Measurements from ENCODE around the gene IL17RC. TPM values are rescaled to one million over a fixed set of nuclear protein-coding genes. Genes with fewer than 3 reads are reported as not detected.

IL17RC gene
- total RNA-seq, 1 experiment from 2014 or later = 23.6 TPM

DNA sequence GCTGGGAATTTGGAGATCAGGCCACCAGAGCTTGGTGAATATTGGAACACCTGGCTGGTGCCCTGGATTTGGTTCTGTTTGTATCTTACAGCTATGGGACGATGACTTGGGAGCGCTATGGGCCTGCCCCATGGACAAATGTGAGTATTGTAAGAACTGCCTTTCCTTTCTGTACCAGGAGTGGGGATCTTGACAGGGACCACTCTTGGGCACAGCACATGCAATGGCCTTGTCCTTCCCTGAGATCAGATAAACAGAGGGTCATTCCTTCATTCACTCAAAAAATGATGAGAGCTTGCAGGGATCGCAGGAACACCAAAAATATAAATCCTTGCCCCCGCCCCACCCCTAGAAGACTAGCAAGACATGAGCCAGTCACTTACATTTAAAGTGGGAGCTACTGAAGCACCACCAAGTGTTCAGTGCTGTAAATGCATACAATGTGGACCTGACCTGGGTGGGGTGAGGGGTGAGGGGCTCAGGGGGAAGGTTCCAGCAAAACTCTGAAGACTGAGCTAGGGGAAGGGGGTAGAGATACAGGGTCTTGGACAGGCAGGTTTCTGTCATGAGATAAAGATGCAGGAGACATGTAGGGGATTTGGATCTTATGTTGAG lies 14.0 kb downstream of the IL17RC start:
- TF ChIP-seq, protein P1, sequence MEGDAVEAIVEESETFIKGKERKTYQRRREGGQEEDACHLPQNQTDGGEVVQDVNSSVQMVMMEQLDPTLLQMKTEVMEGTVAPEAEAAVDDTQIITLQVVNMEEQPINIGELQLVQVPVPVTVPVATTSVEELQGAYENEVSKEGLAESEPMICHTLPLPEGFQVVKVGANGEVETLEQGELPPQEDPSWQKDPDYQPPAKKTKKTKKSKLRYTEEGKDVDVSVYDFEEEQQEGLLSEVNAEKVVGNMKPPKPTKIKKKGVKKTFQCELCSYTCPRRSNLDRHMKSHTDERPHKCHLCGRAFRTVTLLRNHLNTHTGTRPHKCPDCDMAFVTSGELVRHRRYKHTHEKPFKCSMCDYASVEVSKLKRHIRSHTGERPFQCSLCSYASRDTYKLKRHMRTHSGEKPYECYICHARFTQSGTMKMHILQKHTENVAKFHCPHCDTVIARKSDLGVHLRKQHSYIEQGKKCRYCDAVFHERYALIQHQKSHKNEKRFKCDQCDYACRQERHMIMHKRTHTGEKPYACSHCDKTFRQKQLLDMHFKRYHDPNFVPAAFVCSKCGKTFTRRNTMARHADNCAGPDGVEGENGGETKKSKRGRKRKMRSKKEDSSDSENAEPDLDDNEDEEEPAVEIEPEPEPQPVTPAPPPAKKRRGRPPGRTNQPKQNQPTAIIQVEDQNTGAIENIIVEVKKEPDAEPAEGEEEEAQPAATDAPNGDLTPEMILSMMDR (IDR thresholded peaks at IDR 0.05) = peak; percentile 35; the same call in 1 of the 2 replicates
- no peak for TF ChIP-seq TCF7L2 (IDR thresholded peaks at IDR 0.05; ENCODE audit: low read depth, low read length)
- CTCF ChIA-PET = interaction anchor here (0.7 kb wide), 1 partner anchor 15 kb away, joined by 11 read pairs; no protein-coding TSS in a partner anchor
- H3K4me3 ChIP-seq (ENCODE audit: low read depth in 2 of 2, low read length in 2 of 2) = no peak overlapping the region
- no peaks in the 10 kb centered on the region for H3K27me3 ChIP-seq (ENCODE audit: control insufficient read depth, insufficient read depth, low read length)
- H3K36me3 ChIP-seq (ENCODE audit: control insufficient read depth, insufficient read depth, low read length) = no peaks in the 10 kb centered on the region
- intact Hi-C loops (cut with micrococcal nuclease; ENCODE audit: unreplicated experiment) = no loop called here
- ATAC-seq (no peak), DNase-seq (ENCODE audit: low read depth, low spot score) (no peak)
- POLR2A ChIA-PET = no interaction called here
- no peak overlapping the region for H3K27ac ChIP-seq (ENCODE audit: low read length)
- no peaks in the 10 kb centered on the region for H3K9me3 ChIP-seq (ENCODE audit: control insufficient read depth, insufficient read depth, low read depth, low read length)
- H3K4me1 ChIP-seq (ENCODE audit: control insufficient read depth, insufficient read depth, low read length) = 0 out of 2 replicates have a peak, but pooled peaks cover 4% of the 10 kb centered on the region
- no TSS peak for BruUV-seq (replicated peaks)
- in situ Hi-C loops (cut with HindIII; ENCODE audit: low pct_unique_long_range_greater_than_20kb, low sequenced_read_pairs) = no loop called here

DNA sequence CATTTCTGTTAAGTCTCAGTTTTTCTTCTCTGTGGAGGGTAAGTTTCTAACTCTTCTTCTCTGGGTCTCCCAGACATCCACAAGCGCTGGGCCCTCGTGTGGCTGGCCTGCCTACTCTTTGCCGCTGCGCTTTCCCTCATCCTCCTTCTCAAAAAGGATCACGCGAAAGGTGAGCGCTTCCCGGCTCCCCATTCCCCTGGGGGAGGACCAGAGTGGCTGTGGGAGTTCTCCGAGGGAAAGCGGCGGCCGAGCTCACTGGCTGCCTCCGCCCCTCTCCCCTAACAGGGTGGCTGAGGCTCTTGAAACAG lies 15.6 kb downstream of the IL17RC start:
- BruUV-seq (replicated peaks) = no TSS peak
- POLR2A ChIA-PET = interaction anchor here (0.6 kb wide), 2 partner anchors 51 to 140 kb away, joined by 4 to 5 read pairs; partner anchors contain the start of gene ARPC4
- peak overlapping the region; percentile 66 to 72 for H3K4me3 ChIP-seq (ENCODE audit: low read depth in 2 of 2, low read length in 2 of 2)

More for the DNA sequence above, 15.6 kb downstream of the IL17RC start:
- CTCF ChIA-PET = interaction anchor here (0.6 to 2.1 kb wide), 11 partner anchors 12 to 939 kb away, joined by 3 to 16 read pairs (median 4); partner anchors contain the start of genes IL17RE and RPUSD3
- H3K27ac ChIP-seq (ENCODE audit: low read length) = peak overlapping the region; percentile 65; the same call in 1 of the 2 replicates
- H3K4me1 ChIP-seq (ENCODE audit: control insufficient read depth, insufficient read depth, low read length) = 0 out of 2 replicates have a peak, but pooled peaks cover 4% of the 10 kb centered on the region
- H3K36me3 ChIP-seq (ENCODE audit: control insufficient read depth, insufficient read depth, low read length) = no peaks in the 10 kb centered on the region; the same call in 1 of the 2 replicates
- intact Hi-C loops (cut with micrococcal nuclease; ENCODE audit: unreplicated experiment) (no loop called here), in situ Hi-C loops (cut with HindIII; ENCODE audit: low pct_unique_long_range_greater_than_20kb, low sequenced_read_pairs) (no loop called here)
- no peak for DNase-seq (ENCODE audit: low read depth, low spot score)
- ATAC-seq = peak; percentile 0; the same call in 1 of the 2 replicates
- H3K27me3 ChIP-seq (ENCODE audit: control insufficient read depth, insufficient read depth, low read length) = no peaks in the 10 kb centered on the region
- TF ChIP-seq SIN3A (IDR thresholded peaks at IDR 0.05; ENCODE audit: borderline replicate concordance, insufficient read depth, low read depth, low read length) = no peak
- TF ChIP-seq, protein P2, sequence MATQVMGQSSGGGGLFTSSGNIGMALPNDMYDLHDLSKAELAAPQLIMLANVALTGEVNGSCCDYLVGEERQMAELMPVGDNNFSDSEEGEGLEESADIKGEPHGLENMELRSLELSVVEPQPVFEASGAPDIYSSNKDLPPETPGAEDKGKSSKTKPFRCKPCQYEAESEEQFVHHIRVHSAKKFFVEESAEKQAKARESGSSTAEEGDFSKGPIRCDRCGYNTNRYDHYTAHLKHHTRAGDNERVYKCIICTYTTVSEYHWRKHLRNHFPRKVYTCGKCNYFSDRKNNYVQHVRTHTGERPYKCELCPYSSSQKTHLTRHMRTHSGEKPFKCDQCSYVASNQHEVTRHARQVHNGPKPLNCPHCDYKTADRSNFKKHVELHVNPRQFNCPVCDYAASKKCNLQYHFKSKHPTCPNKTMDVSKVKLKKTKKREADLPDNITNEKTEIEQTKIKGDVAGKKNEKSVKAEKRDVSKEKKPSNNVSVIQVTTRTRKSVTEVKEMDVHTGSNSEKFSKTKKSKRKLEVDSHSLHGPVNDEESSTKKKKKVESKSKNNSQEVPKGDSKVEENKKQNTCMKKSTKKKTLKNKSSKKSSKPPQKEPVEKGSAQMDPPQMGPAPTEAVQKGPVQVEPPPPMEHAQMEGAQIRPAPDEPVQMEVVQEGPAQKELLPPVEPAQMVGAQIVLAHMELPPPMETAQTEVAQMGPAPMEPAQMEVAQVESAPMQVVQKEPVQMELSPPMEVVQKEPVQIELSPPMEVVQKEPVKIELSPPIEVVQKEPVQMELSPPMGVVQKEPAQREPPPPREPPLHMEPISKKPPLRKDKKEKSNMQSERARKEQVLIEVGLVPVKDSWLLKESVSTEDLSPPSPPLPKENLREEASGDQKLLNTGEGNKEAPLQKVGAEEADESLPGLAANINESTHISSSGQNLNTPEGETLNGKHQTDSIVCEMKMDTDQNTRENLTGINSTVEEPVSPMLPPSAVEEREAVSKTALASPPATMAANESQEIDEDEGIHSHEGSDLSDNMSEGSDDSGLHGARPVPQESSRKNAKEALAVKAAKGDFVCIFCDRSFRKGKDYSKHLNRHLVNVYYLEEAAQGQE (IDR thresholded peaks at IDR 0.05; ENCODE audit: insufficient read depth in 1 of 2, low read depth in 2 of 2, low read length in 1 of 2) = no peak
- TF ChIP-seq, protein P1 (IDR thresholded peaks at IDR 0.05) = no peak
- no peak for TF ChIP-seq POLR2AphosphoS5 (IDR thresholded peaks at IDR 0.05; ENCODE audit: low read depth, low read length)
- TF ChIP-seq TCF7L2 (IDR thresholded peaks at IDR 0.05; ENCODE audit: low read depth, low read length) = no peak
- no peaks in the 10 kb centered on the region for H3K9me3 ChIP-seq (ENCODE audit: control insufficient read depth, insufficient read depth, low read depth, low read length)

Measured in Panc1 (cell line).